KBM-7 (cell line): ENCODE measurements around the gene TEAD1.

Source experiments
- DNase-seq: peaks from one replicate; pipeline ENCODE4 v3.0.0-alpha.2; 2015
- in situ Hi-C: fragments of 300-500 bp; cut with MboI; formaldehyde crosslinking; loops from 2 replicates; pipeline ENCODE4 v1.14.3; 2020; ENCODE audit warnings: low sequenced_read_pairs, low pct_unique_long_range_greater_than_20kb, mixed read lengths

TEAD1 gene

DNA sequence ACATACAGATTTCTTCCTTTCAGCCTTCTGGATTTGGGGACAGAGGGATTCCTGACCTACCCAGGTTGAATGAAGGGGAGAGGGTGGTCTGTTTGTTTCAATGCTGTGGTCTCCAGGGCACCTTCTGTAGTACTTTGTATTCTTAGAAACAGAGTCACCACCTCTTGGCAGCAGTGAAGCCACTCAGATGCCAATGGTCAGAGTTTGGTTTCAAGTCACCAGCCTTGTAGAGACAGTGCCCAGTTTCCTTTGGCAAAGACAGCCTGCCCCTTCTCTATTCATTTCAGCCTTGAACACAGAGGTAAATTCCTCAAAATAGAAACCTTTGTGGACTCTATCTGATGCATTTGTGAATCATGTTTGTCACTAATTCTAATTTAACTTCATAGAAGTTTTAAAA lies 223.2 kb downstream of the TEAD1 start:
- DNase-seq: no peak
- in situ Hi-C loops: no loop called here

DNA sequence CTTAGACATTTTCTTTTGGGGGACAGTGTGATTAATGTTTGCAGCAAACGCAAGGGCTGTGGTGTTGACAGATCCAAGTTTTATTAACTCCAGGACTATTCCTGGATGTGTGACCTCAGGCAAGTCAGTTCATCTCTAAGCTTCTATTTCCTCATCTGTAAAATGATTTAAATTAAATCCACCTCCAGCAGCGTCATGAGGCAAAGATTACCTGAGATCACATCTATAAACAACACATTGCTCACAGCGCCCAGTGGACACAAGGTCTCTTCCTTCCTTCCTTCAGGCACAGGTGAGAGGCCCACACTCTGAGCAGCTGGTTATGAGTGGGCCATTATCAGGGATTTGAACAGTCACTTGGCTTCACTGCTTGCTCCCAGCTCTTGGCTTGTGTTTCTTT lies 223.6 kb downstream of the TEAD1 start:
- DNase-seq: no peak
- in situ Hi-C loops: no loop called here

DNA sequence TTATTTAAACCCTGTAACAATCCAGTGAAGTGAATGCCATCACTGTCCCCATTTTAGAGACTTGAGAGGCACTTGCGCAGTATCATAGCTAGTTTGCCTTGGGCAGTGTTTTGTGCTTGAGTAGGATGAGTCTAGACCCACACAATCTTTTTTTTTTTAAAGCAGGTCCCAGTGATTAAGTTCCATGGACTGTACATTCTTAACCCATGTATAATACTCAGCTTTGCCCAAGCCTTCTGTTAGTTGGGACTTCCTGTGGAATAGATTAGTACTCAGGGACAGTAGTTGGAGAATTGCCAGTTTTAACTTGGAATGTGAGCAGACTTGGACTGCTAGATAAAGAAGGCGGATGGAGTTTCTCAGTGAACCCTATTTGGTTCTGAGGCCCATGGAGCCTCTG lies 226.3 kb downstream of the TEAD1 start:
- no peak for DNase-seq
- in situ Hi-C loops: no loop called here

DNA sequence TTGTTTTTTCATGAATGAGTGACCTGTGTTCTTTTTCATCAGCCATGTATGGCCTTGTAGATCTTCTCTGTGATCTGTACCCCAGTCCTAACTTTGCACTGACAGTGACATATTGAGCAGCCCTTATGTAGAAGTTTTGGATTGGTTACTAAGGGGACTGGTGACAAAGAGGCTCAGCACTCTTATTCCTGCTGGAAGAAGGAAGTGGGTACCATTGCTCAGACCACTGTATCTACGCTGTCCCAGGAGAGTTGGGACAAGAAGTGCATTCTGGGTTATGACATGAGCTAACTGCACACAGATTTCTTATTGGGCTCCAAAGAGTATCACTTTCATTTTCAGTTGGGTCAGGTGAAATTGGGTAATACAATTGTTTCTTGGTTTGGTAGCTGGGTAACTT lies 227.1 kb downstream of the TEAD1 start:
- in situ Hi-C loops: no loop called here
- no peak for DNase-seq

DNA sequence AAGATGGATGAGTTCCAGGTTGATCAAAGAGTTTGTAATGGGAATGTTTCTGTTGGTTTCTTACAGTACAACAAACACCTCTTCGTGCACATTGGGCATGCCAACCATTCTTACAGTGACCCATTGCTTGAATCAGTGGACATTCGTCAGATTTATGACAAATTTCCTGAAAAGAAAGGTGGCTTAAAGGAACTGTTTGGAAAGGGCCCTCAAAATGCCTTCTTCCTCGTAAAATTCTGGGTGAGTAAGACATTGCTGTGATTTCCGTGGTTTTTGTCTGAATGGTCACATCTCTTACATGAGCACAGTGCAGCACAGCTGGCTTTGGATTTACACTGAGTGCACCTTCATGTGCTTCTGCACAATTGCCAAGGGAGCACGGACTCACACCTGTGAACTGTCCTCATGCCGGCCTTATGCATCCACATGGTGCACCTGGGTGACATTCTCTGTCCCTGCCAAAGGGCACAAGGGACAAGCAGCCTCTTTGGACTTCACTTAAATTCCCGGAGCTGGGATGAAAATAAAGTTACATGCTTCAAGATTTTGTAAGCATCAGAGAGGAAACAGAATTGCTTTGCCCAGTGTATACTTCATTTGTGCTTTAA lies 227.8 kb downstream of the TEAD1 start:
- no peak for DNase-seq
- in situ Hi-C loops: no loop called here

DNA sequence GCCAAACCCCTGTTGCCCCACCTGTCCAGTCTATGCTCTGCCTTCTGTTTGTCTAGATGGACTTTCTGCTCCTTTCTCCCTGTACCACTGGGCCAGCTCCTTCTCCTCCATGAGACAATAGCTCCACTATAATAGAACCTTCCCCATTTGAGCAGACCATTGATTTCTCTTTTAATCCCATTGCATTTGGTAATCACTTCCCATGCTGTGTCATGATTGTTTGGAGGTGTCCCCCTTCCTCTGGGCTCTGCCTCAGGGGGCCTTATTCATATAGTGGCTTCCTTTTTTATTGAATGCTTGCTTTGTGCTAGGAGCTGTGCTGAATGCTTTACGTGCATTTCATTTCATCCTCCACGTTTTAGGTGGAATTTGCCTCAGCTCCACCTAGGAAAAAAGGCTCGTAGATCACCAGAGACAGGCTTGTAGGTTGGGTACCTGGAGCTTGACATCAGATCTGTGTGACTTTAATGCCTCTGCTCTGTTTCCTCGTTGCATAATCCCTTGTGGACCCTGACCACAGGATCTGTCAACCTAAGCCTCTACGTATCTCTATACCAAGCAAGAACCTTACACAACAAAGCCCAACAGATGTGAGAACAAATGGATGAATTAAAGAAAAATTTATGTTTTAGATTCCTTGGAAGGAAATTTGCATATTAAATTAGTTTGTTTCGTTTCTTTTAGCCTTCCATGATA lies 228.7 kb downstream of the TEAD1 start:
- in situ Hi-C loops: no loop called here
- DNase-seq: no peak

DNA sequence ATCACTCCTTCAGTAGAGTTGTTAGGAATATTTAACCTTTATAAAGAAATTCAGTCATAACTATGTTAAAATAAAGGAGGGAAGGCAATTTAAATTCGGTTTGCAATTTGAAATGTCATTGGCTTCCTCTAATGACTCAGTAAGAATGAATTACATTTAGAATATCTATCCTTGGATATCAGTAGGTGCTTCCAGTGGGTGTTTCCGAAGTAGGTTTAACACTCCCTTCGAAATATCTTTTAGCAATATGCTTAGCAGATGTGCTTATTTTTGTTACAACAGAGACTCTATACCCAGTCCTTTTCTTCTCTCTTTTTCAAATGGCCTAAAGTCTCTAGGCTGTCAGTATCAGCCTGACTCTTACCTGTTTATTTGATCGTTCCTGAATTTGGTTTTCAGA lies 231.2 kb downstream of the TEAD1 start:
- in situ Hi-C loops: no loop called here
- DNase-seq: no peak

DNA sequence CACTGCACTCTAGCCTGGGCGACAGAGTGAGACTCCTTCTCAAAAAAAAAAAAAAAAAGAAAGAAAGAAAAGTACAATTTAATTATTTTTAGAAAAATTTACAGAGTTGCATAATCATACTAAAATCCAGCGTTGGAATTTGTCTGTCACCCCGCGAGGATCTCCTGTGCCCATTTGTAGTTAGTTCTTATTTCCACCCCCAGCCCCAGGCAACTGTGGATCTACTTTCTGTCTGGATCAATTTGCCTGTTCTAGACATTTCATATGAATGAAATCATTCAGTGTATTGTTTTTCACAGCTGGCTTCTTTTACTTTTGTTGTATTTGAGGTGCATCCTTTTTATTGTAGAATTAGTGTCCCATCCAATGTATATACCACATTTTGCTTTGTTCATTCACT lies 232.3 kb downstream of the TEAD1 start:
- DNase-seq: no peak
- in situ Hi-C loops: no loop called here

DNA sequence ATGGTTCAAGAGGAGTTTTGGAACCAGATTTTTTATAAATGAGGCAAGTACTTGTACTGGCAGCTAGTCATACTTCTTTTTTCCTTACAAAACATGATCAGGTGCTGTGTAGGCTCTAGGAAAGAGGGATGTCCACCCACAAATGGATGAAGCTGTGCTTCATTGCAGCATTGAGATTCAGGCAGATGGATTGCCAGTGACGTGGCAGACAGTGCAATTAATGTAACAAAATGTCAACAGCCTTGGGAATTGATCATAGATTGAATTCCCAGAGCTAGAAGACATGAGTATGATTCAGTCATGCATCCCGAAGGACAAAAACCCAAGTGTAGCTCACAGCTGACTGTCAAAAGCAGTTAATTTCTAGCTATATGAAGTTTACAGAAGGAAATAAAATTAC lies 235.7 kb downstream of the TEAD1 start:
- no peak for DNase-seq
- in situ Hi-C loops: no loop called here

DNA sequence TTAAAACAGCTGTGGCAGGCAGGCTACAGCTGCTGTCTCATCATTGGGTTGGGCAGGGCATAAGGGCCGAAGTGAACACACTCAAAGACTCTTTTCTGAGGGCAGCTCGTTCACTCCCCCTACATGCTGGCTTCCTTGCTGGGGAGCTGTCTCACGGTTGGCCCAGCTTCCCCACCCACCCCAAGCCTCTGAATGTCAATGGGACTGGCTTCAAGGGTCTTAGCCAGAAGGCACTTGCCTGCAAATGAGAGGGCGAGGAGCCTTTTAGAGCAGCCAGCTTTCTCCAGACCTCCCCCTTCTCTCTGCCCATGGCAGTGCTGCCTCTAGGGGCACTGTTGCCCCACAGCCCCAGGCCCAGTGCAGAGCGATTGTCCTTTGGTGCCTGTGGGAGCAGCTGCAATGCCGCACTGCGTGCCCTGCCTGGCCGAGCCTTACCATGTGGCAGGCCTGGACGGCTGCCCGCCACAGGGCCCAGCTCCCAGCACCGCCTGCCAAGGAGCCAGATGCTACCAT lies 240.2 kb downstream of the TEAD1 start:
- in situ Hi-C loops: no loop called here
- peak; percentile 5 for DNase-seq

DNA sequence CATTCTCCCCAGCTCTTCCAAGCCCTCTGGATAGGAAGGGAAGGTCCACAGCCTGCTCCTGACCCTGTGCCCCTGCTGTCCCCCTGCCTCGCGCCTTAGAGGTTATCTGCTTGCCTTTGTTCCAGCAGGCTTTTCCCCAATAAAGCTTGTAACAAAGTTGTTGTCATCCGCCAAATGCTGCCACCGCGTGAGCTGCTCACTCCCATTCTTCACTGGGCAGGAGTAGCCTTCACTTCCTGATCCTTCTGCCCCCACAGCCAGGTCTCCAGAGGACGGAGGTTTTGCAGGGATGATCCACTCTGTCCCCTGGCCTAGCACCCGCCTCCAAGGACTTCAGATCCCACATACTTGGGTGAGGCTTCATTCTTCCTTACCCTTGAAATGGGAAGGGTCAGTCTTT lies 240.9 kb downstream of the TEAD1 start:
- in situ Hi-C loops: no loop called here
- no peak for DNase-seq

DNA sequence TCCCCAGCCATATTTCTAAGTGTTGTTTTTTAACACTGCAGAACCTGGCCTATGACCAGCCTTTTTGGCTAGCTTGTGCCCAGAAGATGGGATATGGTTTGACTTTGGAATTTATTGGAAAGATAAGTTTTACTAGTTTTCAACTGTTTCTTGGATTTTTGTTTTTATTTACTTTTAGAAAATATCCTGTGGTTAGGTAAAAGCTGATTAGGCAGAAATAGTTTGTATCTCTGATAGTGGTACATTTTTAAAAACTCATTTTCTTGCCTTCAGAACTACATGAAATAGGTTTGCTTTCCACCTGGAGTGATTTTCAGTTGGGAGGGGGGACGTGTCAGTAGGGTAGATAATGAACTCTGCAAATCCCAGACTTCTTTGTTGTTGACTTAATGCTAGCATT lies 243.6 kb downstream of the TEAD1 start:
- in situ Hi-C loops: no loop called here
- no peak for DNase-seq

DNA sequence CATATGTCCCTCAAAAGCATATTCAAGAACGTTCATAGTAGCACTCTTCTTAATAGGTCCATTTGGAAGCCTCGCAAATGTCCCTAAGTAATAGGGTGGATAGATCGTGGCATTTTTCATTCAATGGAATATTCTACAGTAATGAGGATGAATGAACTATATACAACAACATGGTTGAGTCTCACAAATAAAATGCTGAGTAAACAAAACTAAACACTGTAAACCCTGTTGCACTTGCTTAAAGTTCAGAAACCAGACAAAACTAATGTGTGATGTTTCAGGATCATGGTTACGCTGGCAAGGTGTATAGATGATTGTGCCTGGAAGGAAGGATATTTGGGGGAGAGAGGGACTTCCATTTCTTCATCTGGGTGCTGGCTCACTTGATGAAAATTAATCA lies 244.4 kb downstream of the TEAD1 start:
- in situ Hi-C loops: no loop called here

DNA sequence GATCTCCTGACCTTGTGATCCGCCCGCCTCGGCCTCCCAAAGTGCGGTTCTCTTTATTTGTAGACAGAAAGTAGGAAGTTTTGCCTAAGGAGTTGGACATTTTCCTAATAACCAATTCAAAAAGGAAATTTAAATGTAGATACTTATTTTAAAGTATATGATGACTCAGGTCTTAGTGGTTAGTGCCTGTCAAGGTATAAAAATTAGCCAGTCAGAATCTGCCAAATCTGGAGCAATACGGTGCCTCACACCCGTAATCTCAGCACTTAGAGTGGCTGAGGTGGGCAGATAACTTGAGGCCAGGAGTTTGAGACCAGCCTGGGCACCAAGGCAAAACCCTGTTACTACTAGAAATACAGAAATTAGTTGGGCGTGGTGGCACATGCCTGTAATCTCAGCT lies 248.2 kb downstream of the TEAD1 start:
- DNase-seq: no peak
- in situ Hi-C loops: no loop called here

More for the DNA sequence above, 244.4 kb downstream of the TEAD1 start:
- no peak for DNase-seq

DNA sequence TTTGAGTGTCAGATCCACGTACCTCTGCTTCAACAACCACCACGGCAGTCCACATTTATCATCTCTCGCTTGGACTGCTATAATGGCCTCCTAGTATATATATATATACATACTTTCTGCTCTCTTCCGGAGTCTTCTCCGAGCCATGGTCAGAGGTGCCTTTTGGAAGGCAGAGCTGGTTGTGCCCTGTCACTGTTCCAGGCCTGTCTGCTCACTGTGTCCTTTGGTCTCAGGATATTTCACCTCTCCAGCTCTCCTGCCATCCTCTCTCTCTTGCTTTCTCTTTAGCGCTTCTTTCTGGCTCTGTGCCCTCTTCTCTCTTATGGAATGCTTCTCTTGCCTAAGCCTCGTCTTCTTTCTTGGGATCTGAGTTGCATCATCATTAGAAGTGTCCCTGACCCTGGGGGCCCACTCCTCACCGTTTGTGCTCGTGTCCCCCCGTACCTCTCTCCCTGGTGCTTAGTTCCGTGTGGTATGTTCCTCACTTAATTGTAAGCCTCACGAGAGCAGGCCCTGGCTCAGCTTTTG lies 248.8 kb downstream of the TEAD1 start:
- in situ Hi-C loops: no loop called here
- DNase-seq: no peak

DNA sequence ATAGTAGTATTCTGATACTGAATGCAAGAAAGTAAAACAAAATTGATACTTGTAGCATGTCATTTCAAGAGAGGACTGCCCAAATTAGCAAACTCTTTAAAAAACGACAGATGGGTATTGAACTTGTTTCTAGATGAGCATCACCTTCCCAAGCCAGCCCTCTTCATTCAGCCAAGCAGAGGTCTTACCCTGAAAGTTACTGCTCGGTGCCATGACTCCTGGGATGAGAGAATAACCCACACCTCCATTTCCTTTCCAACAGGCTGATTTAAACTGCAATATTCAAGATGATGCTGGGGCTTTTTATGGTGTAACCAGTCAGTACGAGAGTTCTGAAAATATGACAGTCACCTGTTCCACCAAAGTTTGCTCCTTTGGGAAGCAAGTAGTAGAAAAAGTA lies 250.4 kb downstream of the TEAD1 start:
- in situ Hi-C loops: no loop called here
- DNase-seq: no peak

DNA sequence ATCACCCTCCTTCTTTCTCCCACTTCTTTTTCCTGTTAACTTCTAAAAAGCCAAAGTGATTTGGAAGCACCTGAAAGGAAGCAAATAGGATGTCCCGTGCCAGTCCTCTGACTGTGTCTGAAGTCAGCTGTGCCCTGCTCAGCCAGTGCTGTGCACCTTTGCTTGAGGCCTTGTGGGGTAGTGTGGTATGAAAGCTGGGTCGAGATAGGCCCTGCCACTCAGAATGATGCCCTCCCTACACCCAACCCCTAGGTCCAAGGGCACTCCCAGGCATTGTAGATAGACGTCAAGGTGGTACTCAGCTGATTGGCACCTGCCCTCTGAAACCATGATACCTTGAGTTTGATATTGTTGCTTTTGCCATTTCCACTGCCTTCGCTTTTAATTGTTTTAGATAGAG lies 251.3 kb downstream of the TEAD1 start:
- in situ Hi-C loops: no loop called here

DNA sequence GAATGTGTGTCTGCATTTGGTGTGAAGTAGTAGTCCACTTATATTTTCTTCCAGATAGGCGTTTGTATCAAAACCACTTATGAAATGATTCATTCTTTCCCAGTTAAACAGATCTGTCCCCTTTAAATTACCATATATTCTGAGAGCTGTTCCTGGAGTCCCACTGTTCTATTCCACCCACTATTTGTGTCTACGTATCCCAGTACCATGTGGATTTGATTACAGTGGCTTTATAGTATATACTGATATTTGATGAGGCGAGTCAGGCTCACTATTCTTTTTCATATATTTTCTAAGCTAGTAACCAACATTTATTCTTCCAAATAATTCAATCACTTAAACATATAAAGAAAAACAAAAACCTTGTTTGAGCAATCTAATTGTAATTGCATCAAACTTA lies 253.0 kb downstream of the TEAD1 start:
- in situ Hi-C loops: no loop called here
- DNase-seq: no peak

More for the DNA sequence above, 251.3 kb downstream of the TEAD1 start:
- no peak for DNase-seq

DNA sequence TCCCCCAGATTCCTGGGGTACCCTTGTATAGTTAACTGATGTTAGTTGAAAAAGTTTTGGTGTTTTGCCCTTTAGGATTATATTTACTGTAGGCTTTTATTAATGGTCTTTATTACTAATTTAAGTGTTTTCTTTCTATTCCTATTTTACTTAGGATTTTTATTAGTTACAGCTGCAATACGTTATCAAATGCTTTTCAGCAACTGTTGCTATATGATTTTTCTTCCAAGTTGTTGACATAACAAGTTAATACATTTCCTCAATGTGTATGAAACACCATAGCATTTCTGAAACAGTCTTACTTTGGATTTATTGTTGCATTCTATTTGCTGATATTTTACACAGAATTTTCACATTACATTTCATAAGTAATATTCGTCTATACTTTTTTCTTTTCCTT lies 253.7 kb downstream of the TEAD1 start:
- DNase-seq: no peak
- in situ Hi-C loops: no loop called here

DNA sequence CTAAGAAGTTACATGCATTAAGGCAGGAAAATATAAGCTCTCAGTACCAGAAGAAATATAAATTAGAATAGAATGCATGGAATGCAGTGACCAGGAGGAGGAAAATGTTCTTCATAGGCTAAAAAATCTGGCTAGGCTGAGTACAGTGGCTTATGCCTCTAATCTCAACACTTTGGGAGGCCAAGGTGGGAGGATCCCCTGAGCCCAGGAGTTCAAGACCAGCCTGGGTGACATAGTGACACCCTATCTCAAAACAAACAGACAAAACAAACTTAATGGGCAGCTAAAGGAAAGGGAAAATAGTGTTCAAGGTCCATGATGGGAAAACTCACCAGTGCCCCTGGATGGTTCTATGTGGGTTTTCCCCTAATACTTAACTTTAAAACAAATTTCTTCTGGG lies 256.6 kb downstream of the TEAD1 start:
- DNase-seq: no peak
- in situ Hi-C loops: no loop called here

DNA sequence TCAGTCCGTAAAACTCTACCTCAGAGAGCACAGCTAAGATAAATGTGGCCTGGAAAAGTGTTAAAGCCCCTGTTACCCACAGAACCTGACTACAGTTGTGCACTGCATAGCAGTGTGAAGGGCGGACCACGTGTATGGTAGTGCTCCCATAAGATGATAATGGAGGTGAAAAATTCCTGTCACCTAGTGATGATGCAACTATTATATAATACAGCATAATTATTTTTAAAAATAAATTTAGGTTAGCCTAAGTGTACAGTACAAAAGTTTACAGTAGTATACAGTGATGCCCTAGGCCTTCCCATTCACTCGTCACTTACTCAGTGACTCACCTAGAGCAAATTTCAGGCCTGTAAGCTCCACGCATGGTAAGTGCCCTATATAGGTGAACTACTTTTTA lies 258.3 kb downstream of the TEAD1 start:
- no peak for DNase-seq
- in situ Hi-C loops: no loop called here
